Activated CD4-positive, CD25-positive, alpha-beta regulatory T cell treated with anti-CD3 and anti-CD28 coated beads, Interleukin-2, amount 50 U/mL, for 24 hours (primary cell): Measurements from ENCODE around the gene DNAI7.

Experiments used
- ATAC-seq, 2 donors: fragments of 150-1000 bp; cut with Tn5 transposase; one replicate each; pipeline ENCODE4 v1.10.0; 2021; ENCODE audit warnings: mild to moderate bottlenecking in 1 of 2, moderate library complexity in 1 of 2

The DNAI7 gene

DNA sequence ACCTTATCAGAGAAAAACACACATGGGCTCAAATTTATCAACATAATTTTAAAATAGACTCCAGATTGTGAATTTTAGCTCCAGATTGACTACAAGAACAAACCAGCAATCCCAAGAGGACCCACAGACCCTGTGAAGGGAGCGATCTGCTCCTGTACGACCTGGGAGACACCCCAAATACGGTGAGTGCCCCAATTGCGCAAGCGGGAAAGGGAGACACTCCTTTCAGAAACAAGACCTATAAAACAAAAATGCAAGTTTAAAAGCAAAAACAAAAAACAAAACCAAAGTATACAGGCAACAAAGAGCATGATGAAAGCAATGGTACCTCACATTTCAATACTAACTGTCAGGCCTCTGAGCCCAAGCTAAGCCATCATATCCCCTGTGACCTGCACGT is 32.1 kb downstream of the DNAI7 start:
- ATAC-seq, result no peak

DNA sequence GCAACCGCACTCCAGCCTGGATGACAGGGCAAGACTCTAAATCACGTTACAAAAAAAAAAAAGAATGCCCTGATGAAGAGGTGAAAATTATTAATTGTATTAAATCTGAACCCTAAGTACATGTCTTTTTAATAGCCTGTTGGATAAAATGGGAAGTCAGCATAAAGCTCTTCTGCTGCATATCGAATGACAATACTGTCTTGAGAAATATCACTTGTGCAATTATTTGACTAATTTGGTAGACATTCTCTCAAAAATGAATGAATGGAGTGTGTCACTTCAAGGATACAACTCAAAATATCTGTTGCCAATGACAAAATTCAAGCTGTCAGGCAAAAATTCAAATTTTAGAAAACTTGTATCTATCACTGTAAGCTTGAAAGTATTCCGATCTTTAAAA is 38.9 kb downstream of the DNAI7 start:
- ATAC-seq, result no peak

DNA sequence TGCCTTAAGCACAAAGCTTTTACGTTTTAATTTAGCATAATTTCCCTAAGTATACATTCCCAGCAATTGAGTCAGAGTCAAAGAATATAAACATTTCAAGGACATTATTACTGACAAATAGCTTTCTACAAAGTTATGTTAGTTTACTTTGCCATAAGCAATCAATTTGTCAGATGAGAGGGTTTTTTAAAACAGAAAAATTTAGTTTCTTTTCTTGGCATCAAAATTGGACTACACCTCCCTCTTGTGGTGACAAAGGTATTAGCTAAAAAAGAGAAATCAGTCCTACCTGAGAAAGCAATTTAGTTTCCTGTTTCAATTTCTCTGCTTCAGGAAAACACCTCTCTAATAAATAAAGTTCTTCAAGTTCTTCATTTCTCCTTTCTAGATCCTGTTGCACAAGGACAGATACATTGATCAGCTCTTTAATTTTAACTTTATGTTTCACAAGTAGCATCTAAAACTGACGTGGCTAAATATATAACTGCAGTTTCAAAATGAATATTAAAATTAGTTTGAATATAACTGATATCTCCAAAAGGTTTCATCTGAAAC is 39.9 kb downstream of the DNAI7 start:
- ATAC-seq, result peak; percentile 32 to 43

GRCh38 chr12:25152055-25152454 is 42.9 kb downstream of the DNAI7 start:
- no peak for ATAC-seq

- ATAC-seq, result no peak
Measured at GRCh38 chr12:25151476-25151875, 43.5 kb downstream of the DNAI7 start.

- no peak for ATAC-seq
Measured at GRCh38 chr12:25146686-25147085, 48.3 kb downstream of the DNAI7 start.

DNA sequence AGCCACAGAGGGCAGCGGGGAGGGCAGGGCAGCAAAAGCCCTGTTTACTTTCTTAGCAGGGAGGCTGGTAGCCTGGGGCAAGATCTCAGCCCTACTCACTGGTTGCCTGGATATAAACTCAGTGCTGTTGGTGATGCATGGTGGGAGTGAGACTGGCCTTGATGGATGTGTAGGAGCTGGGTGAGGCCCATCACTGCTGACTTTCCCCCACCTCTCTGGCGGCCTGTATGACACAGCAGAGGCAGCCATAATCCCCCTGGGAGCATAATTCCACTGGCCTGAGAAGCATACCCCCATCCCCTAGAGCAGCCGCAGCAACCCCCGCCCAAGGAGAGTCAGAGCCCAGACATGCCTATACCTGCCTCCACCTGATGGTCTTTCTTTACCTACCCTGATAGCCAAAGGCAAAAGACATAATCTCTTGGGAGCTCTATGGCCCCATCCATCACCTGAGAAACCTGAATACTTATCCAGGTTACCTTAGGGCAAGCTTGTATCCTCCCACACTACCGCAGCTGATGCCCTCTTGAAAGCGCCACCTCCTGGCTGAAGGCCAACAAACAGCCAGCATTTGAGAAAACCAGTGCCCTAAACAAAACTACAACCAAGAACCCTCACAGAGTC is 59.3 kb downstream of the DNAI7 start:
- ATAC-seq, result no peak

DNA sequence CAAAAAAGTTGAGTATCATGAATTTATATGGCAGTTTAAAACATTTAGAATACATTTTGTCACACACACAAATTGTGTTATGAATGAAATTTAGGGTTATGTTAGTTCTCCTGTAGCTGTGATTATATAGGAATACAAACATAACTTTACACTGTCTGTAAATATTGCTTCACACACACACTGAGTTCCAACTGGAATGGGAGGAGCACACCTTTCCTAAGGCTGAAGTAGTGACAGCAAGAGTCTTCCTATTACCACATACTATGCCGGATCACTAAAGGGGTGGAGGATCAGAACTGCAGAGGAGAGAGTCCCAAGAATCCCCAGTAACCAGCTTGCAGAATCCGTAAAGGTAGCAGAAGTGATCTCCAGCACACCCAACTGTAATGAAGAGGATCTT is 63.7 kb downstream of the DNAI7 start:
- ATAC-seq, result no peak

DNA sequence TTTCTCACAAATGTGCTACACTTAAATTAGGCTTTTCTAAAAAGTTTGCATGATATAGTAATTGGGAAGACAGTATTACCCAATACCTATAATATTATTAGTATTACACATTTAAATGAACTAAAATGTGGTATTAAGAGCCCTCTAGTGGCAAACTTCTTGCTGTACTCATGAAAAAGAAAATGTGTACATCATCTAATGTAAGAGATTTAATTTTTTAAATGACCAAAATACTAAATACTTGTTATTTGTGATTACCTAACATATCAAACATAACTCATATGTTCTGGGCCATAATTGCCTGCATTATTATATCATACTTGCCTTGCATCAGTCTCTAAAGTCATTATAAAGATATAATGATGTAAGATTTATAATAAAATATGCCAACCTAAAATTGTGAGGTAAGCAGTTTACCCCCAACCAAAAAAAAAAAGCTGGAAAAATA is 64.2 kb downstream of the DNAI7 start:
- no peak for ATAC-seq

- ATAC-seq, result no peak
Measured at GRCh38 chr12:25126746-25127145, 68.2 kb downstream of the DNAI7 start.

- ATAC-seq, result no peak
Measured at GRCh38 chr12:25126101-25126500, 68.9 kb downstream of the DNAI7 start.

DNA sequence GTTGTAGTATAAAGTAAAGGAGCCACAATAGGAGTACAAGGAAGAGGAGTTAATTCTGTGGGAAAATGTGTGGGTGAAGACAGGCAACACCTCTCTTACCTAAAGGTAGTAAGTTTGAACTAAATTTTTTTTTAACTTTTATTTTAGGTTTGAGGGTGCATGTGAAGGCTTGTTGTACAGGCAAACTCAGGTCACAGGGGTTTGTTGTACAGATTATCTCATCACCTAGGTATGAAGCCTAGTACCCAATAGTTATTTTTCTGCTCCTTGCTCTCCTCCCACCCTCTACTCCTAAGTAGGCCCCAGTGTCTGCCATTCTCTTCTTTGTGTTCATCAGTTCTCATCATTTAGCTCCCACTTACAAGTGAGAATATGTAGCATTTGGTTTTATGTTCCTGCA is 70.5 kb downstream of the DNAI7 start:
- no peak for ATAC-seq

DNA sequence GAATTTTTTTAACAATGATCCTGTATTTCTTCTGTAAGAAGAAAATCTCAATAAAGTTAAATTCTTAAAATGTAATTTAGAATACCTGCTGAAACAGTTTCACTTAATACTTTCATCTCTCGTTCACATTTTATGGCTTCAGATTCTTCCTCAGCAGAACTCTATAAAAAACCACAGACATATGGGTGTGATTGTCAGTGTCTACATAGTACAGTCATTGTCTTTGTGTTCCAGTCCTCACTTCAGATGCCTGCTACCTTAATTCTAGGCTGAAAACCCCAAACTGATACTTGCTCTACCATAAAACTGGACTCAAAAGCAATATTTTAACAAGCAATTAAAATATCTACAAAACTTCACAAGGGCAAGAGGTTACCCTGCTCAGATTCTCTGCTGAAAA is 71.8 kb downstream of the DNAI7 start:
- ATAC-seq, result no peak

GRCh38 chr12:25121916-25122315 is 73.0 kb downstream of the DNAI7 start:
- no peak for ATAC-seq

DNA sequence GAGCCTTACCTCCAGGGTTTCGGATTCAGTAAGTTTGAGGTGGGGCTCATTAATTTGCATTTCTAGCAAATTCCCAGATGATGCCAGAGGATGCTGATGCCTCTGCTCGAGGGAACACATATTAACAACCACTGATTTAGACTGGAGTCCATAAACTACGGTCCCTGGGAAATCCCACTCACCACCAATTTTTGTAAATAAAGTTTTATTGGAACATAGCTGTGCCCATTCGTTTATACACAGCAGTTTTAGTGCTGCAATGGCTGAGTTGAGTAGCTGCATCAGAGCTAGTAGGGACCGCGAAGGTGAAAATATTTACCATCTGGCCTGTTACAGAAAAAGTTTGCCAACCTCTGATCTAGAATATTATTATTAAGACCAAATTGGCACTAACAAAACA is 73.8 kb downstream of the DNAI7 start:
- no peak for ATAC-seq

DNA sequence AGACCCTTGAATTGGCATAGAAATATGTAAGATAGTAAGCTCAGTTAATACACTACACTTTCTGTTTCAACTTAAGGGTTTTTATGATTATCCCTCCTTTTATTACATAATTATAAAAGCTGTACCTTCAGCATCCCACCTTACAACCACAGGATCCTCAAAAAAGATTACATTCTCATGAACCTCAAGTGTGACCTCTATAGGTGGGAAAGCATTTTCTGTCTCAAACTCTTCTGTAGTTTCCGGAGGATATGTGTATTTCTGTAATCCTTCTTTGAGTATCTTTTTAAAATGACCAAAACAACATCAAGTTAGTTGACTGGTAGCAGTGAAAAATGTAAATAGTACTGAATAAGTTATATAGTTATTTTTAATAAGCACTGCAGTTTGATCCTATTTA is 75.9 kb downstream of the DNAI7 start:
- no peak for ATAC-seq

DNA sequence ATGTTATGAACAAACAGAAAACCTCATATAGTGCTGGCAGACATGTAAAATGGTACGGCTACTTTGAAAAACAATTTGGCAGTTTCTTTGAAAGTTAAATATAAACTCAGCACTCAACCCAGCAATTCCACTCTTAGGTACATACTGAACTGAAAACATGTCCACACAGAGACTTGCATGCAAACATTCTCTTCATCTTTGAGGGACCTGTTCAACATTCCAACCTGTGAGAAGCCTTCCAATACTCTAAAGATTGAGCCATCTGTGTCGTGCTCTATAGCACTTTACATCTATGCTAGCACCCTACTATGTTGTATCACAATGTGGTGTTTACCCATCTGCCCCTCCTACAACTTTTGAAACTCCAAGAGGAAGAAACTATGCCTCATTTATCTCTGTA is 79.3 kb downstream of the DNAI7 start:
- ATAC-seq, result no peak

DNA sequence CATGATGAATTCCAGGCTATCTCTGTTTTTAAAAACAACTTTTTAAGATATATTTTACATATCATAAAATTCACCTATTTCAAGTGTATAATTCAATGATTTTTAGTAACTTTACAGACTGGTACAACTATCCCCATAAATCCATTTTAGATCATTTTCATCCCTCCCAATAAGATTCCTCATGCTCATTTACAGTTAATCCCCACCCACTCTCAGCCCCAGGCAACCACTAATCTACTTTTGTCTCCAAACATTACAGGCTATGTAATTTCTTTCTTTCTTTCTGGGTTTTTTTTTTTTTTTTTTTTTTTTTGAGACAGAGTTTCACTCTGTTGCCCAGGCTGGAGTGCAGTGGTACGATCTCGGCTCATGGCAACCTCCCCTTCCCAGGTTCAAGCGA is 81.3 kb downstream of the DNAI7 start:
- ATAC-seq, result no peak

GRCh38 chr12:25110260-25110659 is 84.7 kb downstream of the DNAI7 start:
- no peak for ATAC-seq

DNA sequence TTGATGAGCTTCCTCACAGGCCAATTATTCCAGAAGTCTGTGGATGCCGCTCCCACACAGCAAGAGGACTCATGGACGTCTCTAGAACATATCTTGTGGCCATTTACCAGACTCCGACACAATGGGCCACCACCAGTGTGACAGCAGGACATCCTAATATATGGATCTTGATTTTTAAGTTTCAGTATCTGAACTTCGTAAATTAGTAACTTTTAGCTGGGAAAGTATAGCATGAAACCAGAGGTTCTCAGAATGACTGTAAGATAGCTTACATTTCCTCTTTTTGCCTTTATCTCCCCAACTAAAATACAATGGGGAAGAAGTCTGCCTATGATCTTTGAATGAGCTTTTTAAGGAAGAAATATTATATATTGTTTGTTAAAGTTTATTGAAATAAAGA is 87.0 kb downstream of the DNAI7 start:
- no peak for ATAC-seq

- no peak for ATAC-seq
Measured at GRCh38 chr12:25106818-25107217, 88.1 kb downstream of the DNAI7 start.

DNA sequence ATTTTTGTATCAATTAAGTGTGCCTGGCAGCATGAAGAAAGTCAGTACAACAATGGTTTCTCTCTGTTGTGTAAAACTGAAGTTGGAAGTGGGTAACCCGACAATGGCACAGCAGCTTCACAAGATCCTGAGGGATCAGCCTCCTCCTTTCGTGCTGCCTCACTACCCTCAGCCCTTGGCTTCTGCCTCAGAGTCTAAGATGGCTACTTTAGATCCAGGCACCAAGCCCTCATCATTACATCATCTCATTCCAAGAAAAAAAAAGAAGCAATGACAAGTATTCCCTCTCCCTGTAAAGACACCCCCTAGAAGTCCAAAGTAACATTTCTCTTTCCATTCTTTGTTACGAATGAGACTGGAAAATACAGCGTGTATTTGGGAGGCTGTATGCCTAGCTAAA is 92.6 kb downstream of the DNAI7 start:
- no peak for ATAC-seq

- no peak for ATAC-seq
Measured at GRCh38 chr12:25101092-25101445, 93.9 kb downstream of the DNAI7 start.

DNA sequence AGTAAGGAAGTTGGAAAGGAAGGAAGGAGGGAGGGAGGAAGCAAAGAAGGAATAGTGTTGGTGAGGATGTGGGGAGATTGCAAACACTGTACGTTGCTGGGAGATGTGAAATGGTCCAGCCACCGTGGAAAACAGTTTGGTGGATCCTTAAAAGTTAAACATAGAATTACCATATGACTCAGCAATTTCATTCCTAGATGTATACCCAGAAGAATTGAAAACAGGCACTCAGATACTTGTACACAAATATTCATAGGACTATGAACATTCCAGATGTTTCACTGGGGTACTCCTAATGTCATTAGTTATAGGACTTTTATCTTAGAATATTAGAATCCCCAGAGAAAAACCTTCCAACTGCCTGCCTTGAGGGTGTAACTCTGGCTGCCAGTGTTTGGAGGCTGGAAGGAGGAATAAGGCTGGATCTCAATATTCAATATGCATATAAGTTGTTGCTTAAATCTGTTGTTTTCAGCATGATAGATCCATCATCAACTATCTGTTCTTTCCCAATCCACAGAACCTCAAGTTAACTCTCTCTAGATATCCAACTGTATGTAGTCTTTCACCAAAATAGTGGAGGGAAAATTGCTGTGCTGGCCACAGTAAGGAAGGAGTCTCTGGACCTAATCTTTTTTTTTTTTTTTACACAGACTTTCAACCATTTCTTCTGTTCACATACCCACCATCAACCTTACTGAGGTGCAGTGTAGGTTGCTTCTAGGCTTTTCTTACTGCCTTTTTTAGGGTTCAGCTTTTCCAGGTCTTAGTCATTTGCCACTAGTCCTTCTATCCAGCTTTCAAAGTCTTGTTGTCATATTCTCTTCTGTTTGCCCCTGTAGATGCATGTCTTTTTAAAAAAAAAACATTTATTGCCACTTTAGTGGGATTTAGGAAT is 94.5 kb downstream of the DNAI7 start:
- ATAC-seq, result no peak
